DMS79 (cell line): ENCODE measurements around the gene FCN2.

ENCODE experiments used
- DNase-seq: peaks from one replicate; lab custom pipeline; 2025; lab: John Stamatoyannopoulos, UW

FCN2 gene

GRCh38 chr9:134869554-134870300 lies 10.9 kb upstream of the FCN2 start:
- DNase-seq = no peak

DNA sequence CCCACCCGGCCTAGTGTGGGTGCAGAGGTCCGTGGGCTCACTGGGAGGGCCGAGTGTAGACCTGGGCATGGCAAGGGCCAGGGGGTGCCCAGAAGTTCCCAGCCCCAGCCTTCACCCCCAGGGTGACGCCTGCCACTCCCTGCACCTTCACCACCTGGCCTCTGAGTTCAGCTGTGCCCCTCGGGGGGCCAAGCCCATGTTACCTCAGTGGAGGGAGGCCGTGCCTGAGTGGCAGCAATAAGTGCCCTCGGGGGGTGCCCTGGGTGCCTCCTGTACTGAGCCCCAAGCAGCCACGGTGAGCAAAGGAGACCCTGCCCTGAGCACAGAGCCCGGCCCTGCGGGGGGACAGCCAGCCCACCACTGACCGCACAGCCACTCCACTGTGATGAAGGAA lies 10.3 kb upstream of the FCN2 start:
- no peak for DNase-seq

GRCh38 chr9:134870746-134871662 lies 9.6 kb upstream of the FCN2 start:
- no peak for DNase-seq

GRCh38 chr9:134871697-134872340 lies 8.8 kb upstream of the FCN2 start:
- DNase-seq = no peak

GRCh38 chr9:134872482-134873231 lies 8.0 kb upstream of the FCN2 start:
- no peak for DNase-seq

GRCh38 chr9:134875371-134875770 lies 5.2 kb upstream of the FCN2 start:
- no peak for DNase-seq

- DNase-seq = no peak
Measured at GRCh38 chr9:134877541-134877940, 3.1 kb upstream of the FCN2 start.

- no peak for DNase-seq
Measured at GRCh38 chr9:134879664-134880483, 736 bp upstream of the FCN2 start.

DNA sequence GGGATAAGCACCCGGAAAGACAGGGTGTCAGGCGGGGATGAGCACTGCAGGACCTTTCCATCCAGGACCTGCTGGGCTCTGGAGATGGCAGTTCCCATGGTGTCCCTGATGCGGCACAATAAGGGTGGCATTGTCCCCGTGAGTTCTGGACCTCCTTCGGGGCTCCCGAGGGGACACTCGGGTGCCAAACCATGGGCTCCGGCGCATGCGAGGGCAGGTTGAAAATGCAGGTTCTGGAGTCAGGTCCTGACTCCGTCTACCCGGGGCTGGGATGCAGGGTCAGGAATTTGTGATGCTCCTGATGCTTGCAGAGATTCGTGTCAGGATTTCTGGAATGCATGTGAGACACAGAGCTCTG lies 682 bp downstream of the FCN2 start:
- DNase-seq = no peak

DNA sequence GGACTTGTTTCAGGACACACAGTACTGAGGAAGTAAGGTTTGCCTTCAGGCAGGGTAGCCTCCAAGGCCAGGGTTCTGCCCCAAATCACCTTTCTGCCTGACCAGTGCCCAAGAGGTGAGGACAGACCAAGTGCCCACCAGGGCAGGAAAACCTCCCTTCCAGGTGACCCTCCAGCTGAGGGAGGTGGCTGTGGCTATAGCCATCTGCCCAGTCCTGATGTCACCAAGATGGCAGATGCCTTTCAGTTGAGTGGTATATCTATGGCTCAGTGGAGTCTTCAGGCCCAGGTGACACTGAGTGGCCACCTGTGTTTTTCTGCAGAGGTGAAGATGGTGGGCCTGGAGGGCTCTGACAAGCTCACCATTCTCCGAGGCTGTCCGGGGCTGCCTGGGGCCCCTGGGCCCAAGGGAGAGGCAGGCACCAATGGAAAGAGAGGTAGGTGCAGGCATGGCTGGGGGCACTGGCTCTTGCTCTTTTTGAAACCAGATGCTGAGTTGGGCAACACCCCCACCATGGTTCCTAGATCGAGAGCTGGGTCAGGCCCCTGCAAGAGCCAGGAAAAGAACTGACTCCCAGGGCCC lies 1.7 kb downstream of the FCN2 start:
- DNase-seq = no peak

DNA sequence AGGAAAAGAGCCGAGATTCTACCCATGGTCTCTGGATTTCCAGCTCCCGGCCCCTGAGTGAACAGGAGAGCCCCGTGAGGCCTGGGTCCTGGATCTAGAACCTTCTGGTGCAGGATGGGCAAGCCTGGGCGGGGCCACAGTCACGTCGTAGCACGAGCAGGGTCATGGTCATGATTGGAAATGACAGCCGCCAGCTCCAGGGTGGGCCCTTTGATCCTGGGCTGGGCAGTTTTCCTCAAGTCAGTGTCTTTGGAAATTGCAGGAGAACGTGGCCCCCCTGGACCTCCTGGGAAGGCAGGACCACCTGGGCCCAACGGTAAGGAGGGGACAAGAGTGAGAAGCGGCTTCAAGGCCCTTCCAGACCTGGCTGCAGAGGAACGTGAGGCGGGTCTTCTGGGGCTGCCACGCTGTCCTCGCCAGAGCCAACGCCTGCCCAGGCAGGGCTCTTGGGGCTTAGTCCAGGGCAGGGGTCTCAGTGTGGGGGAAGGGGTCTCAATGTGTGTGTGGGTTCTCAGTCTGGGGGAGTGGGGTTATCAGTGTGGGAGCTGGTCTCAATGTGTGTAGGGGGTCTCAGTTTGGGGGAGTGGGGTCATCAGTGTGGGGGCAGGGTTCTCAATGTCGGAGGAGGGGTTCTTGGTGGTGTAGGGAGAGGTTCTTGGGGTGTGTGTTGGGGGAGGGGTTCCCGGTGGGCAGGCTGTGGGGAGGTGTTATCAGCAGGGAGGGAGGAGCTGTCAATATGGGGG lies 2.6 kb downstream of the FCN2 start:
- no peak for DNase-seq

GRCh38 chr9:134884492-134884891 lies 3.9 kb downstream of the FCN2 start:
- DNase-seq = no peak

- no peak for DNase-seq
Measured at GRCh38 chr9:134885001-134885678, 4.5 kb downstream of the FCN2 start.

DNA sequence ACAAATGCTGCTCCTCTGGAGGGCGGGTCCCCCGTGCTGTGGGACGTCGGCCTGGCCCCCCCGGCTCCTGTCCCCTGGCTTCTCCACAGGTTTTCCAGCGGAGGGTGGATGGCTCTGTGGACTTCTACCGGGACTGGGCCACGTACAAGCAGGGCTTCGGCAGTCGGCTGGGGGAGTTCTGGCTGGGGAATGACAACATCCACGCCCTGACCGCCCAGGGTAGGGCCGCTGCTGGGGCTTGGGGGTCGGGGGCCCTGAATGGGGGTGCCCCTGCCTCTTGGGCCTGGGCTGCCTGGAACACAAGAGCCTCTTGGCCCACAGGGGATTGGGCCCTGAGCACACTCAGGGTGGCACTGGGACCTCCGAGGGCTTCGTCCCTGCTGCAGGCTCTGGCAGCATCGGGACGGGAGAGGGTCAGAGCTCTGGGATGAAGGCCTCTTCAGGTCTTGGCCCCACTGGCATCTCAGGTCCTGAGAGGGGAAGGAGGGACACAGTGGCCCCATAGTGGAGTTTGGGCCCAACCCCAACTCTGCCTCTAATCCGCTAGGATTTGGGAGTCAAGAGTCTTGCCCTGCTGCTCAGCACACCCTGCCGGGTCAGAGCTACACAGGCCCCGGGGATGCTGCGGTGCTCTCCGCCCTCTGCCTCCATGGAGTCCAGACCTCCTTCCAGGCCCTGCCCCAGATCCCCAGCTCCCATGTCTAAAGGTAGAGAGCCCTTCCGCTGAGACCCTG lies 5.2 kb downstream of the FCN2 start:
- DNase-seq = no peak

- DNase-seq = no peak
Measured at GRCh38 chr9:134886413-134886913, 5.9 kb downstream of the FCN2 start.

GRCh38 chr9:134887219-134887618 lies 6.6 kb downstream of the FCN2 start:
- DNase-seq = no peak

GRCh38 chr9:134887686-134888602 lies 7.3 kb downstream of the FCN2 start:
- no peak for DNase-seq
